PC-9 (cell line): ENCODE data around the gene C11orf42. TPM values are rescaled to one million over a fixed set of nuclear protein-coding genes. Genes with fewer than 3 reads are reported as not detected.

Experiments used
- BruUV-seq: library from RNA; stranded (reverse); fragments of 400-500 nt; replicated peaks from 2 replicates; lab custom pipeline; 2021; lab: Mats Ljungman, UMichigan
- CTCF ChIA-PET: fragments of 300-600 bp; sonication (Branson Sonifier 250); formaldehyde crosslinking; loops from one replicate; lab custom pipeline; 2022; ENCODE audit warnings: antibody characterized with exemption; lab: Charles Lee
- POLR2A ChIA-PET: fragments of 300-600 bp; sonication (Branson Sonifier 250); formaldehyde crosslinking; loops from one replicate; lab custom pipeline; 2022; ENCODE audit warnings: antibody characterized with exemption; ENCODE audit not compliant: unreplicated experiment; lab: Charles Lee
- DNase-seq, 2 experiments: peaks; one replicate each; pipeline versions ENCODE4 v3.0.0 to v3.0.0-alpha.2; 2015 to 2022; ENCODE audit warnings: mixed read lengths in 1 of 2
- H2AFZ ChIP-seq: fragments of 200-600 bp; sonication (generic); 2 replicates; pipeline ENCODE4 v1.8.1; 2017; ENCODE audit warnings: antibody characterized with exemption
- H3F3A ChIP-seq: fragments of 200-600 bp; sonication (generic); 2 replicates; pipeline ENCODE4 v1.8.1; 2017; ENCODE audit warnings: antibody characterized with exemption, mild to moderate bottlenecking, low read depth; ENCODE audit not compliant: insufficient read depth
- H3K27ac ChIP-seq: fragments of 200-600 bp; sonication (generic); 2 replicates; pipeline ENCODE4 v1.6.1; 2016; ENCODE audit warnings: mixed run types
- H3K27me3 ChIP-seq: fragments of 200-600 bp; sonication (generic); 2 replicates; pipeline ENCODE4 v1.6.1; 2016; ENCODE audit warnings: low read depth, mixed run types; ENCODE audit not compliant: insufficient read depth
- H3K36me3 ChIP-seq: fragments of 200-600 bp; sonication (generic); 2 replicates; pipeline ENCODE4 v1.6.1; 2016; ENCODE audit warnings: low read depth, mixed run types
- H3K4me1 ChIP-seq: fragments of 200-600 bp; sonication (generic); replicated peaks from 2 replicates; pipeline ENCODE4 v1.6.1; 2016; ENCODE audit warnings: mixed run types; ENCODE audit not compliant: insufficient read depth
- H3K4me2 ChIP-seq: fragments of 200-600 bp; sonication (generic); 2 replicates; pipeline ENCODE4 v1.6.1; 2017; ENCODE audit warnings: mixed run types
- H3K4me3 ChIP-seq: fragments of 200-600 bp; sonication (generic); 2 replicates; pipeline ENCODE4 v1.6.1; 2016; ENCODE audit warnings: mixed run types
- H3K79me2 ChIP-seq: fragments of 200-600 bp; sonication (generic); 2 replicates; pipeline ENCODE4 v1.6.1; 2017; ENCODE audit warnings: low read depth, mixed run types
- H3K9me2 ChIP-seq: fragments of 200-600 bp; sonication (generic); 2 replicates; pipeline ENCODE4 v1.8.1; 2017; ENCODE audit warnings: mild to moderate bottlenecking; ENCODE audit not compliant: insufficient read depth
- H3K9me3 ChIP-seq: fragments of 200-600 bp; sonication (generic); 2 replicates; pipeline ENCODE4 v1.8.1; 2016; ENCODE audit warnings: low read depth; ENCODE audit not compliant: insufficient read depth
- H4K20me1 ChIP-seq: fragments of 200-600 bp; sonication (generic); 2 replicates; pipeline ENCODE4 v1.8.1; 2017; ENCODE audit not compliant: insufficient read depth
- CTCF ChIP-seq: fragments of 200-600 bp; sonication (generic); conservative IDR thresholded peaks from 2 replicates; pipeline ENCODE4 v1.6.1; 2017; ENCODE audit warnings: mixed run types, antibody characterized with exemption, mild to moderate bottlenecking, moderate library complexity
- EZH2 ChIP-seq: fragments of 200-600 bp; sonication (generic); IDR thresholded peaks from 2 replicates; pipeline ENCODE4 v1.8.0; 2017; ENCODE audit warnings: antibody characterized with exemption, low read depth
- intact Hi-C: fragments of 100-400 bp; cut with micrococcal nuclease; formaldehyde crosslinking; loops from one replicate; pipeline ENCODE4 v1.10.0; 2022; ENCODE audit not compliant: unreplicated experiment
- total RNA-seq: library from RNA; stranded (reverse); gene quantifications from 2 replicates; pipeline ENCODE4 v1.2.3, GENCODE V29; 2021

C11orf42 gene
- total RNA-seq, 1 experiment from 2014 or later, result not detected

GRCh38 chr11:6260207-6260726 is 54.9 kb downstream of the C11orf42 start:
- no peak for DNase-seq
- no peaks in the 10 kb centered on the region for H3K9me3 ChIP-seq
- H2AFZ ChIP-seq, result no peak overlapping the region
- H4K20me1 ChIP-seq, result no peaks in the 10 kb centered on the region
- no peak overlapping the region for H3K4me3 ChIP-seq
- ChIA-PET POLR2A (no interaction called here), CTCF (interaction anchor here (0.6 kb wide), 1 partner anchor 31 kb away, joined by 4 read pairs; no protein-coding TSS in a partner anchor)
- no peaks in the 10 kb centered on the region for H3F3A ChIP-seq
- TF ChIP-seq CTCF (no peak), EZH2 (no peak)
- H3K4me1 ChIP-seq, result no peaks in the 10 kb centered on the region
- H3K36me3 ChIP-seq, result no peaks in the 10 kb centered on the region
- H3K27ac ChIP-seq, result no peak overlapping the region
- intact Hi-C loops, result no loop called here
- H3K79me2 ChIP-seq, result no peaks in the 10 kb centered on the region
- BruUV-seq, result no TSS peak
- H3K4me2 ChIP-seq, result no peak overlapping the region
- H3K9me2 ChIP-seq, result no peaks in the 10 kb centered on the region
- H3K27me3 ChIP-seq, result peaks cover 35% of the 10 kb centered on the region

Other genes starting within 250 kb of the C11orf42 start
- gene OR56A5, start 237.1 kb upstream of the C11orf42 start, total RNA-seq, result not detected in 2 replicates
- not detected in 2 replicates for gene OR52L1, start 218.6 kb upstream of the C11orf42 start, total RNA-seq
- gene OR56A4, start 198.6 kb upstream of the C11orf42 start, total RNA-seq, result not detected in 2 replicates
- gene OR56A1, start 174.8 kb upstream of the C11orf42 start, total RNA-seq, result not detected in 2 replicates
- gene OR56B4, start 97.9 kb upstream of the C11orf42 start, total RNA-seq, result not detected in 2 replicates
- not detected in 2 replicates for gene OR52B2, start 35.2 kb upstream of the C11orf42 start, total RNA-seq
- not detected in 2 replicates for gene OR52W1, start 6.3 kb upstream of the C11orf42 start, total RNA-seq
- 21.5 and 22.7 TPM in 2 replicates for gene FHIP1B, start 29.1 kb downstream of the C11orf42 start, total RNA-seq
- gene CNGA4, start 33.5 kb downstream of the C11orf42 start, total RNA-seq, result 0.20 TPM in 1 of 2 replicates, not detected in the other
- gene CCKBR, start 54.3 kb downstream of the C11orf42 start, total RNA-seq, result not detected in 2 replicates
- 25.7 and 26.0 TPM in 2 replicates for gene CAVIN3, start 114.9 kb downstream of the C11orf42 start, total RNA-seq
- 7.2 and 9.2 TPM in 2 replicates for gene SMPD1, start 184.9 kb downstream of the C11orf42 start, total RNA-seq
- gene APBB1, start 213.5 kb downstream of the C11orf42 start, total RNA-seq, result 0.90 and 1.4 TPM in 2 replicates
- gene HPX, start 235.4 kb downstream of the C11orf42 start, total RNA-seq, result 0.68 TPM in 1 of 2 replicates, not detected in the other